Hepatocyte (in vitro differentiated cells): Measurements from ENCODE around the gene MYH6.

Experiments used
- EZH2 ChIP-seq: fragments of 200-600 bp; sonication (generic); IDR thresholded peaks from 2 replicates; pipeline ENCODE4 v1.6.1; 2016; ENCODE audit warnings: antibody characterized with exemption, mild to moderate bottlenecking, borderline replicate concordance
- TF ChIP-seq, protein P1 (sequence below): fragments of 200-600 bp; sonication (generic); IDR thresholded peaks from 2 replicates; pipeline ENCODE4 v1.5.1; 2016; ENCODE audit warnings: antibody characterized with exemption, mild to moderate bottlenecking; ENCODE audit not compliant: poor library complexity

DNA sequence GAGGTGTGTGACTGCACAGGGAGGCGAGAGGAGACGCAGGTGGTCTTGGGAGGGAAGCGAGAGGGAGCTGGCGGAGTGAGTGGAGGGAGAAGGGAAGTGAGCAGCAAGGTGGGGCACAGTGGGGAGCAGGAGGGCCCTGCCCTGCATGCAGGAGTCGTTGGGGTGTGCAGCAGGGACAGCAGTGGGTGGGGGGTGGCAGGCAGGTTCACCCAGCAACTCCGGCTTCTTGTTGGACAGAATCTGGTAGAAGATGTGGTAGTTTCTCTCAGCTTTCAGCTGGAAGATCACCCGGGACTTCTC is 5.0 kb downstream of the MYH6 start:
- no peak for TF ChIP-seq EZH2
- TF ChIP-seq, protein P1, sequence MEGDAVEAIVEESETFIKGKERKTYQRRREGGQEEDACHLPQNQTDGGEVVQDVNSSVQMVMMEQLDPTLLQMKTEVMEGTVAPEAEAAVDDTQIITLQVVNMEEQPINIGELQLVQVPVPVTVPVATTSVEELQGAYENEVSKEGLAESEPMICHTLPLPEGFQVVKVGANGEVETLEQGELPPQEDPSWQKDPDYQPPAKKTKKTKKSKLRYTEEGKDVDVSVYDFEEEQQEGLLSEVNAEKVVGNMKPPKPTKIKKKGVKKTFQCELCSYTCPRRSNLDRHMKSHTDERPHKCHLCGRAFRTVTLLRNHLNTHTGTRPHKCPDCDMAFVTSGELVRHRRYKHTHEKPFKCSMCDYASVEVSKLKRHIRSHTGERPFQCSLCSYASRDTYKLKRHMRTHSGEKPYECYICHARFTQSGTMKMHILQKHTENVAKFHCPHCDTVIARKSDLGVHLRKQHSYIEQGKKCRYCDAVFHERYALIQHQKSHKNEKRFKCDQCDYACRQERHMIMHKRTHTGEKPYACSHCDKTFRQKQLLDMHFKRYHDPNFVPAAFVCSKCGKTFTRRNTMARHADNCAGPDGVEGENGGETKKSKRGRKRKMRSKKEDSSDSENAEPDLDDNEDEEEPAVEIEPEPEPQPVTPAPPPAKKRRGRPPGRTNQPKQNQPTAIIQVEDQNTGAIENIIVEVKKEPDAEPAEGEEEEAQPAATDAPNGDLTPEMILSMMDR, result no peak
